HCT116 (cell line): ENCODE measurements around the gene SLC17A4.

ENCODE experiments used
- CEBPB ChIP-seq: IDR thresholded peaks from 2 replicates; pipeline ENCODE4 v1.6.1; 2012; ENCODE audit warnings: low read depth
- CTCF ChIP-seq, 3 experiments: fragments of 200-600 bp in 1 of 3; sonication (generic) in 1 of 3; IDR thresholded peaks in 2 of 3; conservative IDR thresholded peaks in 1 of 3; 2 replicates each; pipeline ENCODE4 v1.5.1; 2012 to 2017; ENCODE audit warnings: low read depth in 2 of 3, low read length in 2 of 3, antibody characterized with exemption in 1 of 3, borderline replicate concordance in 1 of 3, control low read depth in 1 of 3, mild to moderate bottlenecking in 1 of 3, mixed read lengths in 1 of 3, mixed run types in 1 of 3, moderate library complexity in 1 of 3; ENCODE audit not compliant: insufficient read depth in 1 of 3
- EZH2 ChIP-seq: fragments of 200-600 bp; sonication (generic); IDR thresholded peaks from 2 replicates; pipeline ENCODE4 v1.6.1; 2017; ENCODE audit warnings: antibody characterized with exemption, mixed run types
- JUND ChIP-seq: IDR thresholded peaks from 2 replicates; pipeline ENCODE4 v1.6.1; 2012
- MAX ChIP-seq: IDR thresholded peaks from 2 replicates; pipeline ENCODE4 v1.6.1; 2012
- POLR2A ChIP-seq: IDR thresholded peaks from 2 replicates; pipeline ENCODE4 v1.7.0; 2011; ENCODE audit warnings: borderline replicate concordance; ENCODE audit not compliant: insufficient read depth, insufficient read length; ENCODE audit errors: extremely low read depth
- POLR2AphosphoS5 ChIP-seq: IDR thresholded peaks from 2 replicates; pipeline ENCODE4 v1.6.1; 2011; ENCODE audit warnings: mild to moderate bottlenecking, low read depth, low read length, moderate library complexity
- ZBTB33 ChIP-seq: IDR thresholded peaks from 2 replicates; pipeline ENCODE4 v1.6.1; 2011; ENCODE audit warnings: mild to moderate bottlenecking, low read length, moderate library complexity; ENCODE audit not compliant: insufficient replicate concordance; ENCODE audit errors: extremely low read depth

GRCh38 chr6:25764611-25765010 lies 10.1 kb downstream of the SLC17A4 start:
- TF ChIP-seq EZH2 (no peak), CTCF (IDR thresholded peaks at IDR 0.05 in 2 of 3, conservative IDR thresholded peaks at IDR 0.05 in 1 of 3; ENCODE audit: borderline replicate concordance in 1 of 3, insufficient read depth in 1 of 3, low read depth in 2 of 3, low read length in 2 of 3) (no peak), POLR2AphosphoS5 (no peak), POLR2A (no peak), ZBTB33 (no peak), JUND (no peak), MAX (no peak), CEBPB (no peak)
